HG03039 (cell line): ENCODE data around the gene TMEM181.
"Not testable (repeated sequence)": the region's sequence is repeated elsewhere in the genome, so short reads cannot be mapped to it uniquely, and the experiment has no call there.

Source experiments
- ATAC-seq: cut with Tn5 transposase; IDR thresholded peaks from one replicate; pipeline ENCODE4 v1.9.1; 2021; ENCODE audit warnings: mild to moderate bottlenecking, moderate library complexity; ENCODE audit not compliant: unreplicated experiment

TMEM181 gene

DNA sequence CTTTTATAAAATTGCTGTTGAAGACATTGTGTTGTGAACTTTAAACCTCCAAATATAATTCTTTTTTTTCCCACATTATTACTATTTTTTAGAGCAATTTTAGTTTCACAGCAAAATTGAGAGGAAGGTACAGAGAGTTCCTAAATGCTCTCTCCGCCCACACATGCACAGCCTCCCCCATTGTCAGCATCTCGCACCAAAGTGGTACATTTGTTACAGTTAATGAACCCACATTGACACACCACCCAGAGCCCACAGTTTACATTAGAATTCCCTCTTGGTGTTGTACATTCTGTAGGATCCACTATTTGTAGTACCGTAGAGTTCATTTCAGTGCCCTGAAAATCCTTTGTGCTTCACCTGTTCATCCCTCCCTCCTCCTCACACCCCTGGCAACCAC is 33.8 kb downstream of the TMEM181 start:
- no peak for ATAC-seq

DNA sequence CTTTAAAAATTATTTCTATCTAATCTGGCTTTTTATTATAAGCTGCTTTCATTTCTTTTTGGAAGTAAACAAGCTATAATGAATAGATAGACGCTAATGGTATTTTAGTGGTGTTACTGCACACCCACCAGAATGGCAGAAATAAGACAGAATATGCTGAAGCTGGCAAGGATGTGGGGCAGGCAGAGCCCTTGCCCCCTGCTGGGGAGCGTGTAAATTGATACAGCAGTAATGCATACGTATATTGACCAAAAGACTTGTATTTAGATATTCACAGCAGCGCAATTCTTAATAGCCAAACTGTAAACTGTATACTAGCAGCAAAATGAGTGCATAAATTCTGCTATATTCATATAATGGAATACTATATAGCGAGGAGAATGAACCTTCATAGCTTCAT is 35.3 kb downstream of the TMEM181 start:
- ATAC-seq: no peak

DNA sequence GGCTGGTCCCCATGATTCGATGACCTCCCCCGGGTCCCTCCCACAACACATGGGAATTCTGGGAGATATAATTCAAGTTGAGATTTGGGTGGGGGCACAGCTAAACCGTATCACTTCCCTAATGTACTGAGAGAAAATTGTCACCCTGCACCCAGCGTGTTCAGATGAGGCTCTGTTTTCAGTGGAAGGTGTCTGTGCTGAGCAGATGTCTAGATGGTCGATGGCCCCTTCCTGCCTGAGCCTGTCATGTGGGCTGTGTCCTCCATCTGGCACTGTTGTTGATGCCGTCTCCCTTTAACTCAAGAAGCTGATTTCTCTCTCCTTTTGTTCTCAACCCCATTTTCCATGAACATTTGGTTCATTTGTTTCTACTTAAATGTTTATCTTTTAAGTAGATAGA is 37.0 kb downstream of the TMEM181 start:
- no peak for ATAC-seq

DNA sequence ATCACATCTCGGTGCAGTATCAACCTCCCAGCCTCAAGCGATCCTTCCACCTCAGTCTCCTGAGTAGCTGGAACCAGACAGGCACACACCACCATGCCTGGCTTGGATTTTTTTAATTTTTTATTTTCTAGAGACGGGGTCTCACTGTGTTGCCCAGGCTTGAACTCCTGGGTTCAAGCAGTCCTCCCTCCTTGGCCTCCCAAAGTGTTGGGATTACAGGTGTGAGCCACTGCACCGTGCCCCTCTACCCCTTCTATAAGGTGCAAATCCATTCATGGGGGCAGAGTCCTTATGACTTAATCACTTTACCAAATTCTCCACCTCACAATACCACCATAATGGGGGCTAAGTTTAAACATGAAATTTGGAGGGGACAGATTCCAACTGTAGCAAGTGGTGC is 37.7 kb downstream of the TMEM181 start:
- ATAC-seq: no peak

DNA sequence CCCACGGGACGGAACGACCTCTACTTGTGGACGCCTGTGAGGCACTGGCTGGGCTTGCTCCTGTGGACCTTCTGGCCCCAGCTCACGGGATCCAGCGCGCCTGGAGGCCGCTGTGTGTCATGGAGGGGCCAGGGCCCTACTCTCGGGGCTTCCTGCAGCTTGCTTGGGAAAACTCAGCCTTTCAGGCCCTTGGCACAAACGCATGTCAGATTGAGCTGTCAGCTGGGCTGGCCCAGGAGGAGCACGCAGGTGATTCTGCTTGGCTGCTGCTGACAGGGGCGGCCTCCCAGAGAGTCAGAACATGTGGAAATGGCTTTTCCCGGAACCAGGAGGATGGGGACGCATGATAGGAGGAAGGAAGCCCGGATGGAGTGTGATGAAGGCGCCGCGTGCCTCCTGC is 39.7 kb downstream of the TMEM181 start:
- no peak for ATAC-seq

DNA sequence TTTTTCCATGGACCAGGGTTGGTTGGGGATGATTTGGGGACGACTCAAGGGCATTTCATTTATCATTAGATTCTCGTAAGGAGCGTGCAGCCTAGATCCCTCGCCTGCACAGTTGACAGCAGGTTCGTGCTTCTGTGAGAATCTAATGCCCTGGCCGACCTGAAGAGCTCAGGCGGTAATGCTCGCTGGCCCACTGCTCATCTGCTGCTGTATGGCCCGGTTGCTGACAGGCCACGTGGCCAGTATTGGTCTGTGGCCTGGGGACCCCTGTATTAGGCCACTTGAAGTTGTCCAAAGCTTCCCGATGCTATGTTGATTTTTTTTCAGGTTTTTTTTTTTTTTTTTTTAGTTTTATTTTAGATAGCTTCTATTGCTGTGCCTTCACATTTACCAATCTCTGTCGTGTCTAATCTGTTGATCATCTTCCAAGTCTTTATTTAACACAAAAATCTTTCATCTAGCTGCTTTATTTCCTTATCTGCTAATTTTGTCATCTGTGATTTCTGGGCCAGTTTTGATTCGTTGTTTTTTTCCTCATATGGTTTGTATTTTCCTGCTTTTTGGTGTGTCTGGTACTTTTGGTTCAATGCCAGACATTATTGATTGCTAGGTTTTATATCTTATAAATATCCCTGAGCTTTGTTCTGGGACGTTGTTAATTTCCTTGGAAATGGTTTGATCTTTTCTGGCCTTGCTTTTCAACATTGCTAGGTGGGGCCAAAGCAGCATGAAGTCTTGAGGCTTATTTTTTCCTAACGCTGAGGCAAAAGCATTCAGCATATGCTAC is 43.6 kb downstream of the TMEM181 start:
- ATAC-seq: no peak

DNA sequence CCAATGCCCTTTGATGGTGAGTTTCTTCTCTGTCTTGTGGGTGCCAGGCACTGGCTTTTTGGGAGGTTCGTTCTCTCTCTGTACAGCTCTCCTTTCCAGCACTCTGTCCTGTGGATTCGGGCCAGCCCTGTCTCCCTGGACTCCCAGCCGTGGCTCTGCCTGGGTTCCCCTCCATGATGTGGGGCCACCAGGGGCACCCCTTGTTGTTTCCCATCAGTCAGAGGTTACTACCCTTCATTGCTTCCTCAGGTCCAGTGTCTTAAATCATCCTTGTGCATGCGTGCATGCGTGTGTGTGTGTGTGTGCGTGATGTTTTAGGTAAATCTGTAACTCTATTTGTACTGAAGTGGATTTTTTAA is 44.1 kb downstream of the TMEM181 start:
- no peak for ATAC-seq

DNA sequence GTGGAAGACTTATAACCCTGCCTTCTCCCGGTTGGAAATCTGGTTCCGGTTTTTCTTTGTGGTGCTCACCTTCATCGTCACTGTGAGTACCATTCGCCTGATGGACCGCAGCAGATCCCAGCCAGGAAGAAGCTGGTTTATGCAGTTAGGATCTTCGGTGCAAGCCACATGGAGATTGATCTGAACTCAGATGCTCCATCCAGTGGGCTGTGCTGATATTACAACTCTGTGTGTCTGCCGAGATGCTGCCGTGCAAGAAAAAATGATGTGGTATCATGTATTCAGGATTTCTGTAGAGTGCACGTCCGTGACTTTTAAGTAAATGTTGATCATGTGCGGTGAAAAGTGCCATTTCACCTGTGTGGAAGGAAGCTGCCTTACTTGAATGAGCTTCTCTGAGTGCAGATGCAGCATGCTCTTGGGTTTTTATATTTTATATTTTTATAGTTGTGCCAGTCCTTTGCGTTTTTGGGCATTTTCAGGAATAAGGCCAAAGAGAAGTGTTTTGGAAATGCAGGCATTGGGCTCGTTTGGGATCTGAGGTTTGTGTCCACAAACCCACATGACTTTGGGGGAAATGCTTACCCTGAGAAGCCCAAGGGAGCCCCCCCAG is 45.5 kb downstream of the TMEM181 start:
- no peak for ATAC-seq

GRCh38 chr6:158606011-158606410 is 46.1 kb downstream of the TMEM181 start:
- ATAC-seq: not testable (repeated sequence)

- ATAC-seq: no peak
Measured at GRCh38 chr6:158606935-158607334, 47.0 kb downstream of the TMEM181 start.

GRCh38 chr6:158607411-158608170 is 47.7 kb downstream of the TMEM181 start:
- ATAC-seq: no peak

- no peak for ATAC-seq
Measured at GRCh38 chr6:158608221-158608620, 48.3 kb downstream of the TMEM181 start.

DNA sequence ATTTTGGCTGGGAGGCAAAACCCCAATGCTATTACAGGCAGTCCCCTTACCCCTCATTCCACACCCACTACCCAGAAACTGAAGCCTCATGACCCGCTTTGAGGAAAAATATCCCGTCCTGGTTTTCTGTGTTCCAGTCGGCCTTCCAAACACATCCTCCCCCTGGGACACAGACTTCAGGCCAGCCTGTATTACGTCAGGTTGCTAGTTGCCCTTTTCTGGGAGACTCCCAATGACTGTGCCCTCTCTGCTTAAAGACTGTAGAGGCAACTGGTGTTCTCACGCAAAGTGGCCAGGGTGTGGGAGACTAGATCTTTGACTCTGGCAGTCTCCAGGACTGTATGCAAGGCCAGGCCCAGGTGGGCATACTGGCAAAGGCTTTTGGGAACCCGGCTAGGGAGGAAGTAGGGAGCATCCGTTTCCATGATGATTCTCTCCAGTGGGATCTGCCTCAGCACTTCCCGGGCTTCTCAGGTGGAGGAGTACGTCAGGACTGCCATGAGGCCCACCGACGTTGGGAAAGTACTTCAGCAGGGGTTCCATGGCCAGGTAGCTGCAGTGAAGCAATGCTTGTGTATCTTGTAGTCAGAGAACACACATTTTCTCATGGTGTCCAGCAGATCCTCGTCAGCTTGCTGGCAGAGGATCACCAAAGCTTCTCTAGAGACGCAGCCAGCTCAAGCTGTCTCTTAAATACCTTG is 49.7 kb downstream of the TMEM181 start:
- ATAC-seq: no peak

DNA sequence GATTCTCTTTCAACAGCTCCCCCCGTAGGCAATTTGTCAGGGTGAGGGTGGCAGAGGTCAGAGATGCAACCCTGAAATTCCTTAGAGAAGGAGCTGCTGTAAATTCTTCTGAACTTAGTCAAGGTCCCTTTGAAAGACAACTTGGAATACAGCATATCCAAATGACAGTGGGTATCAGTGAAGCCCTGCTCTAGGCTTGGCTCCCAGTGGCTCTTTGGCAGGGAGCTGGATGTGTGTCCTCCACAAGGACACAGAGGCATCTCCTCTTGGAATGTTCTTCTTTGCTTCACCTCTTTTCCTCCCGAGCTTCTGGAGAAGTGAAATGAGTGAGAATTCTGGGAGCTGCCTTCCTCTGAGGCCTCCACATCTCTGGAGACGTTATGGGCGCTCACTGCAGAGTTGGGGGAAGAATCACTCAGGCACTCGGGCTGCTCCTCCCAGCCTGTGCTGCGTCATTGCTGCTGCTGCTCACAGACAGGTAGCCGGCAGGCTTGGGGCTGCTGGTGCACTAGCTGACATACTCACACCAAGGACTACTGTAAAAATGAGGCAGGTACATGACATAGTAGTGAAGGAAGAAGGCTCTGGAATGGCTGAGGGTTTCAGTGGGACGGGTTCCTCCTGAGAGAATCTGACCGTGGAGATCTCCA is 50.6 kb downstream of the TMEM181 start:
- ATAC-seq: no peak

GRCh38 chr6:158611039-158611438 is 51.1 kb downstream of the TMEM181 start:
- no peak for ATAC-seq

- ATAC-seq: no peak
Measured at GRCh38 chr6:158611541-158612370, 51.9 kb downstream of the TMEM181 start.

DNA sequence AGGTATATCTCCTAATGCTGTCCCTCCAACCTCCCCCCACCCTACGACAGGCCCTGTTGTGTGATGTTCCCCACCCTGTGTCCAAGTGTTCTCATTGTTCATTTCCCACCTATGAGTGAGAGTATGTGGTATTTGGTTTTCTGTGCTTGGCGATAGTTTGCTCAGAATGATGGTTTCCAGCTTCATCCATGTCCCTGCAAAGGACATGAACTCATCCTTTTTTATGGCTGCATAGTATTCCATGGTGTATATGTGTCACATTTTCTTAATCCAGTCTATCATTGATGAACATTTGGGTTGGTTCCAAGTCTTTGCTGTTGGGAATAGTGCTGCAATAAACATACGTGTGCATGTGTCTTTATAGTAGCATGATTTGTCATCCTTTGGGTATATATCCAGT is 54.7 kb downstream of the TMEM181 start:
- ATAC-seq: not testable (repeated sequence)

DNA sequence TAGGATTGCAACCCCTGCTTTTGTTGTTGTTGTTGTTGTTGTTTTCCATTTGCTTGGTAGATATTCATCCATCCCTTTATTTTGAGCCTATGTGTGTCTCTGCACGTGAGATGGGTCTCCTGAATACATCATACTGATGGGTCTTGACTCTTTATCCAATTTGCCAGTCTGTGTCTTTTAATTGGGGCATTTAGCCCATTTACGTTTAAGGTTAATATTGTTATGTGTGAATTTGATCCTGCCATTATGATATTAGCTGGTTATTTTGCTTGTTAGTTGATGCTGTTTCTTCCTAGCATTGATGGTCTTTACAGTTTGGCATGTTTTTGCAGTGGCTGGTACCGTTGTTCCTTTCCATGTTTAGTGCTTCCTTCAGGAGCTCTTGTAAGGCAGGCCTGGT is 58.4 kb downstream of the TMEM181 start:
- ATAC-seq: not testable (repeated sequence)

DNA sequence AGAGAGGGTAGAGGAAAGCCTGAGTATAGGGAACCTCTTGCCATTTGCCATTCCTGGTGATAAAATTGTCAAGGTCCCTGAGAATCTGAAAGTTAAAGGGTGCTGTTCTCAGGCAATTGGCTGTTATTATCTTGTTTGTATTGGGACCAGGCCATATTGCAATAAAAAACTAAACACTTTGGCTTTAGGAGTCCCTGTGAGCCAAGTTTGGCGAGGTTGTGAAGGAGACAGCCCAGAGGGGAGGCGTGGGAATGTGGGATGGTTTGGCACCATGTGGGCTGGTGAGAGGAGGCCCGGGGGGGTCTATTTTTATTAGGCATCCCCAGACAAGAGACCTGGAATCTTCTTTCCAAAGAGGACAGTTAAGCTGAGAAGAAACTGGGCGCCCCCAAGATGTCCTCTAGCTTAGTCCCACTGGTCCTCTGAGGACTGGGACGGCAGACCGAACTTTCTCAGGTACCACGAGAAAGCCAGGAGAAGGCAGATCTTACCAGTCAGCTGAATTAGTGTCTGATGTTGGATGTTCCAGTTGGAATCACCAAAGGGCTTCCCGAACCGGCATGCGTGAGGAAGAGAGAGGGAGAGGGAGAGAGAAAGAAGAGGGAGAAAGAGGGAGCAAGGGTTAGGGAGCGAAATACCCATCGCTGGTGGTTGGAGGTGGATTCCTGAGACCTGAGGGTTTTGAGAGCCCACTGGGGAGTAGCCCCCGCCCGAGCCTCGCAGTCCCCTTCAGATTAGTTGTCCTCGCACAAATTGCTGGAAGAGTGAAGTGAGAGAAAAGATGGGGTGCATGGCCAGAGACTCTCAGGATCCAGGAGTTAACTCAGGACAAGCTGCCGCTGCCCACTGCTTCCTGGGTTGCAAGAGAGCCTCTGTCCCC is 60.3 kb downstream of the TMEM181 start:
- no peak for ATAC-seq
